Neural crest cell (in vitro differentiated cells): Measurements from ENCODE around the gene MICB. TPM values are rescaled to one million over a fixed set of nuclear protein-coding genes. Genes with fewer than 3 reads are reported as not detected.

Experiments
- DNase-seq: peaks from one replicate; pipeline ENCODE4 v3.0.0; 2021; ENCODE audit warnings: low read depth, mixed read lengths, low spot score
- H3K27ac Mint-ChIP-seq: one replicate; pipeline ENCODE4 v1.8.0; 2021; ENCODE audit warnings: mild to moderate bottlenecking, mixed read lengths; ENCODE audit not compliant: unreplicated experiment
- H3K27me3 Mint-ChIP-seq: 2 replicates; pipeline ENCODE4 v1.8.0; 2021; ENCODE audit warnings: low read depth, mild to moderate bottlenecking, mixed read lengths
- H3K36me3 Mint-ChIP-seq: 2 replicates; pipeline ENCODE4 v1.8.0; 2021; ENCODE audit warnings: low read depth, mild to moderate bottlenecking, mixed read lengths
- H3K4me1 Mint-ChIP-seq: 2 replicates; pipeline ENCODE4 v1.8.0; 2021; ENCODE audit warnings: mixed read lengths
- H3K4me3 Mint-ChIP-seq: one replicate; pipeline ENCODE4 v1.8.0; 2021; ENCODE audit warnings: mild to moderate bottlenecking, mixed read lengths
- H3K9me3 Mint-ChIP-seq: 2 replicates; pipeline ENCODE4 v1.8.0; 2021; ENCODE audit warnings: mixed read lengths
- total RNA-seq: library from RNA; stranded (reverse); gene quantifications from 2 replicates; pipeline ENCODE4 v1.2.1, GENCODE V29; 2021
- TF ChIP-seq, protein P1 (sequence below): fragments of 200-600 bp; sonication (generic); conservative IDR thresholded peaks from 2 replicates; pipeline ENCODE4 v1.5.0; 2021; ENCODE audit warnings: antibody characterized with exemption, mild to moderate bottlenecking

MICB gene
- total RNA-seq, 1 donor from 2014 or later: 0.61 TPM

DNA sequence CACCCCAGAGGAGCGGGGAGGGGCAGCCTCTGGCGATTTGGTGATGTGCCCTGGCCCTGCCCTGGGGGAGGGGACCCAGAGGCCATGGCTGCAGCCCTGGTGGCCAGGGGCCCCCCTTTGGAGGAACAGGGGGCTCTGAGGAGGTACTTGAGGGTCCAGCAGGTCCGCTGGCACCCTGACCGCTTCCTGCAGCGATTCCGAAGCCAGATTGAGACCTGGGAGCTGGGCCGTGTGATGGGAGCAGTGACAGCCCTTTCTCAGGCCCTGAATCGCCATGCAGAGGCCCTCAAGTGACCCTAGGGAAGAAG, 60.3 kb downstream of the MICB start:
- Mint-ChIP-seq H3K9me3 (no peaks in the 10 kb centered on the region), H3K4me3 (no peak overlapping the region), H3K4me1 (peaks cover 18% of the 10 kb centered on the region), H3K27me3 (no peaks in the 10 kb centered on the region), H3K27ac (no peak overlapping the region), H3K36me3 (peaks cover 16% of the 10 kb centered on the region)
- TF ChIP-seq, protein P1, sequence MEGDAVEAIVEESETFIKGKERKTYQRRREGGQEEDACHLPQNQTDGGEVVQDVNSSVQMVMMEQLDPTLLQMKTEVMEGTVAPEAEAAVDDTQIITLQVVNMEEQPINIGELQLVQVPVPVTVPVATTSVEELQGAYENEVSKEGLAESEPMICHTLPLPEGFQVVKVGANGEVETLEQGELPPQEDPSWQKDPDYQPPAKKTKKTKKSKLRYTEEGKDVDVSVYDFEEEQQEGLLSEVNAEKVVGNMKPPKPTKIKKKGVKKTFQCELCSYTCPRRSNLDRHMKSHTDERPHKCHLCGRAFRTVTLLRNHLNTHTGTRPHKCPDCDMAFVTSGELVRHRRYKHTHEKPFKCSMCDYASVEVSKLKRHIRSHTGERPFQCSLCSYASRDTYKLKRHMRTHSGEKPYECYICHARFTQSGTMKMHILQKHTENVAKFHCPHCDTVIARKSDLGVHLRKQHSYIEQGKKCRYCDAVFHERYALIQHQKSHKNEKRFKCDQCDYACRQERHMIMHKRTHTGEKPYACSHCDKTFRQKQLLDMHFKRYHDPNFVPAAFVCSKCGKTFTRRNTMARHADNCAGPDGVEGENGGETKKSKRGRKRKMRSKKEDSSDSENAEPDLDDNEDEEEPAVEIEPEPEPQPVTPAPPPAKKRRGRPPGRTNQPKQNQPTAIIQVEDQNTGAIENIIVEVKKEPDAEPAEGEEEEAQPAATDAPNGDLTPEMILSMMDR: no peak
- no peak for DNase-seq

DNA sequence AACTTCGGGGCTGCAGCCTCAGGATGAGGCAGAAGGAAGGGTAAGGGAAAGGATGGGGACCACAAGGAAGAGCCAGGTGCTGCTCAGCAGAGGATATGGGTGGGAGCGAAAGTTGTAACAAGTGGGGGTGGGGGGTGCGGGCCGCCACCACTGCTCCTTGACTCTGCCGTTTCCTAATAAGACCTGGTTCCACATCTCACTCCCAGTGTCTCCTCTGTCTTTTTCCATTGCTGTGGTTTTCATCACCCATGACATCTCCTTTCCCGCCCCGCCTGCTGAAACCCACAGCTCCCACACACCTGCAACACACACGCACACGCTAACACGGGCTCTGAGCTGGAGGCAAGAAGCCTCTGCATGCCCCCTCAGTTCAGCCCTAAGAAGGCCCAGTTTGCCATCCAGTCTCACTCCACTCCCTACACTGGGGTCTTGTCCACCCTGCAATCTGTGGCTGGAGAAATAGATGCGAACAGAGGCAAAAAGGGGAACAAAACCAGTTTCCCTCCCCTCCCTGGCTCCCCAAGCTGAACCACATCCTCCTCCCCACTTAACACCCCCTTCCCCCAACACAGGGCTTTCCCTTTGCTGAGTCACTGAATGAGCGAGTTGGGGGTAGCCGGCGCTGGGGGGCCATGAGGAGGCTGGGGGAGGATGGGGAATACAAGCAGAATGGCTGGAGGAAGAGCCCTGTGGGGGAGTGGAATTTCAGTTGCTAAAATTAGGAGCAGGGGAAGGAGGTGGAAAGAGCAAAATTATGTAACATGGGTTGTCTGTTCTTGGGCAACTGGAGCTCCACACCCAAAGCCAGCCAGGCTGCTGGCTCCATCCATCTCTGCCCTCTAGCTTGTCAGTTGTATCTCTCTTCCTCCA, 60.9 kb downstream of the MICB start:
- Mint-ChIP-seq H3K4me3 (no peak overlapping the region), H3K4me1 (peaks cover 18% of the 10 kb centered on the region), H3K9me3 (no peaks in the 10 kb centered on the region), H3K36me3 (peaks cover 16% of the 10 kb centered on the region), H3K27me3 (no peaks in the 10 kb centered on the region), H3K27ac (peak overlapping the region; percentile 88)
- no peak for DNase-seq
- TF ChIP-seq, protein P1: no peak

DNA sequence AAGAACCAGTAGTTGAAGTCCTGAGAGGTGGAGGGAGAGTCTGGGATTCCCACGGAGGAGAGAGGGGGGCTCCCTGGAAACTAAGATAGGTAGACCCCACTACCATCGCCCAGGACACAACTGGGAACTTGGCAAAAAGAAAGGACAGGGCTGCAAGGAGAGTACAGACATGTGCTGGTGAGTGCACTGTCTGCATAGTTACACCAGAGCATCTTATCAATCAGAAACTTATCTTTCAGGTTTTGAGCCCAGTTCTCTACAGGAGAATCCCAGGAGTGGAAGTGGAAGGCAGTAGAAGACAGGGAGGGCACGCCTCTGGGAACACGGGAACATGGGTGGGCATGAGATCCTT, 61.6 kb downstream of the MICB start:
- H3K36me3 Mint-ChIP-seq: peaks cover 16% of the 10 kb centered on the region
- DNase-seq: no peak
- peak overlapping the region; percentile 88 for H3K27ac Mint-ChIP-seq
- H3K27me3 Mint-ChIP-seq: no peaks in the 10 kb centered on the region
- peaks cover 18% of the 10 kb centered on the region for H3K4me1 Mint-ChIP-seq
- TF ChIP-seq, protein P1: no peak
- no peak overlapping the region for H3K4me3 Mint-ChIP-seq
- H3K9me3 Mint-ChIP-seq: no peaks in the 10 kb centered on the region

DNA sequence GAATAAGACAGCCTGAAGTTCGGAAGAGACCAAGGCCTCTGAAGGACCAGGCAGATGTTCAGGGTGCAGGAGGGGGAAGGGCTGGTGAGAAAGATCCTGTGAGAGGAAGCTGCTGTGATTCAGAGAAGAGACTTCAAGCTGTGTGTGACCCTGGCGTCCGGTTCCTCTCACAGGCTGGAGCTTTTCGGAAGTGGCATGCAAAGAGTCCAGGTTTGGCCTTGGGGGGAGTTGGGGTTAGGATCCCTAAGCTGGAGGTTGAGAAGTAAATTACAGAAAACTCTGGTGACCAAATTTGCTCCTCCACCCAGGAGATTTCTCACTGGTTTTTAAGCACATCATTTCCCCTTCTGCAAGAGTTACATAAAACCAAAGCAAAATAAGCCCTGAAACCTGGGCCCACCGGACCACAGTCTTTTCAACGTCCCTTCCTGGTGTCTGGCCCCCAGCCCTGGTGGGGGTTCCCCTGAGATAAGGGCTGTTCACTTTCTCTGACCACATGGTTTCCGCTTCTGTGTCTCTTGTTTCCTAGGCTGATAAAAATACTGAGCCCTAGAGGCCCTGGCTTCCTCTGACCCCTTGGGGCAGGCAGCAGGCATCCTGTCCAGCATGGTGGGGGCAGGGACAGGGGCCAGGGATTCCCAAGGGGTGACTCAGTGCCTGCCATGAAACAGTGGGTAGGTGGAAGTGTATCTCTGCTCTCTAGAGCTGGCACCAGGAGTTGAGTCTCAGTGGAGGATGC, 62.2 kb downstream of the MICB start:
- DNase-seq: no peak
- Mint-ChIP-seq H3K4me1 (peaks cover 18% of the 10 kb centered on the region), H3K27ac (peak overlapping the region; percentile 88), H3K36me3 (peaks cover 16% of the 10 kb centered on the region), H3K4me3 (no peak overlapping the region), H3K9me3 (no peaks in the 10 kb centered on the region), H3K27me3 (no peaks in the 10 kb centered on the region)
- TF ChIP-seq, protein P1: no peak

- Mint-ChIP-seq H3K4me3 (no peak overlapping the region), H3K27ac (peak overlapping the region; percentile 88), H3K36me3 (peaks cover 16% of the 10 kb centered on the region), H3K27me3 (no peaks in the 10 kb centered on the region), H3K4me1 (peaks cover 18% of the 10 kb centered on the region), H3K9me3 (no peaks in the 10 kb centered on the region)
- DNase-seq: no peak
- TF ChIP-seq, protein P1: no peak
These were observed 62.7 kb downstream of the MICB start for GRCh38 chr6:31560697-31561058.

Other genes starting within 250 kb of the MICB start
- 70.4 and 72.4 TPM in 2 replicates for gene HLA-C, start 226.1 kb upstream of the MICB start, total RNA-seq
- 29.5 and 35.5 TPM in 2 replicates for gene HLA-B, start 141.0 kb upstream of the MICB start, total RNA-seq
- 21.1 and 21.7 TPM in 2 replicates for gene MICA, start 94.5 kb upstream of the MICB start, total RNA-seq
- gene MCCD1, start 30.8 kb downstream of the MICB start, total RNA-seq: not detected in 2 replicates
- gene DDX39B, start 43.9 kb downstream of the MICB start, total RNA-seq: 836 and 881 TPM in 2 replicates
- 3.3 and 5.1 TPM in 2 replicates for gene ATP6V1G2, start 48.5 kb downstream of the MICB start, total RNA-seq
- 25.7 and 28.6 TPM in 2 replicates for gene NFKBIL1, start 49.5 kb downstream of the MICB start, total RNA-seq
- gene LTA, start 74.1 kb downstream of the MICB start, total RNA-seq: 0.26 and 0.36 TPM in 2 replicates
- not detected in 2 replicates for gene TNF, start 77.4 kb downstream of the MICB start, total RNA-seq
- gene LTB, start 84.3 kb downstream of the MICB start, total RNA-seq: not detected in 2 replicates
- not detected in 2 replicates for gene LST1, start 88.1 kb downstream of the MICB start, total RNA-seq
- gene NCR3, start 94.9 kb downstream of the MICB start, total RNA-seq: not detected in 2 replicates
- gene AIF1, start 117.1 kb downstream of the MICB start, total RNA-seq: not detected in 2 replicates
- 347 and 356 TPM in 2 replicates for gene PRRC2A, start 122.6 kb downstream of the MICB start, total RNA-seq
- 439 and 459 TPM in 2 replicates for gene BAG6, start 154.5 kb downstream of the MICB start, total RNA-seq
- 3.8 and 4.2 TPM in 2 replicates for gene APOM, start 157.7 kb downstream of the MICB start, total RNA-seq
- 23.5 TPM in 2 replicates for gene C6orf47, start 162.6 kb downstream of the MICB start, total RNA-seq
- gene GPANK1, start 166.9 kb downstream of the MICB start, total RNA-seq: 16.8 and 17.6 TPM in 2 replicates
- 185 and 188 TPM in 2 replicates for gene CSNK2B, start 167.9 kb downstream of the MICB start, total RNA-seq
- gene LY6G5B, start 171.8 kb downstream of the MICB start, total RNA-seq: 24.0 and 24.2 TPM in 2 replicates
- 9.1 and 11.0 TPM in 2 replicates for gene LY6G5C, start 182.9 kb downstream of the MICB start, total RNA-seq
- gene ABHD16A, start 205.2 kb downstream of the MICB start, total RNA-seq: 70.9 and 73.6 TPM in 2 replicates
- gene LY6G6F, start 208.7 kb downstream of the MICB start, total RNA-seq: not detected in 2 replicates
- not detected in 2 replicates for gene LY6G6D, start 217.2 kb downstream of the MICB start, total RNA-seq
- 1.2 TPM in 2 replicates for gene LY6G6C, start 223.6 kb downstream of the MICB start, total RNA-seq
- not detected in 2 replicates for gene MPIG6B, start 225.2 kb downstream of the MICB start, total RNA-seq
- gene DDAH2, start 231.2 kb downstream of the MICB start, total RNA-seq: 186 and 194 TPM in 2 replicates
- gene CLIC1, start 238.4 kb downstream of the MICB start, total RNA-seq: 305 and 313 TPM in 2 replicates
- gene MSH5, start 241.9 kb downstream of the MICB start, total RNA-seq: 79.5 and 86.2 TPM in 2 replicates